GM18858 (cell line): ENCODE data around the gene CCNE1.
A peak's percentile ranks its signal among the peaks of the same experiment; 100 is the strongest.
"Not testable (repeated sequence)": the region's sequence is repeated elsewhere in the genome, so short reads cannot be mapped to it uniquely, and the experiment has no call there.

Experiments
- ATAC-seq: cut with Tn5 transposase; IDR thresholded peaks from one replicate; pipeline ENCODE4 v1.9.1; 2021; ENCODE audit not compliant: unreplicated experiment

Gene CCNE1

GRCh38 chr19:29785955-29786589 is 25.7 kb upstream of the CCNE1 start:
- ATAC-seq: no peak

DNA sequence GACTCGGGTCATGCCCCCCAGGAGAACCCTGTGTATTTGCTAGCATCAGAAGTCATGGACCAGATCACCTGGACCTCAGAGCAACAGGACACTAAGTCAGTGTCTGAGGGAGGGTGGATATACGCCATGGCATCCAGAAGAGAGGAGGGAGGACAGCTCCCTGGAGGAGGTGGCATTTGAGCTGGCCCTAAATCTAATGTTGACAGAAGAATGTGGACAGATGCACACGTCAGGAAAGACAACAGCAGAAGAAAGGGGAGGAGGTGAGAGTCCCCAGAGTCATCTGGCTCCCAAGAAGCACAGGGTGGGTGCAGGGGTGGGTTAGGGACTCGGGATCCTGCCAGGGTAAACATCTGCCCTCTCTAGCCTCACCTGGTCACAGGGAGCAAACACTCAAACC is 24.5 kb upstream of the CCNE1 start:
- ATAC-seq: no peak

DNA sequence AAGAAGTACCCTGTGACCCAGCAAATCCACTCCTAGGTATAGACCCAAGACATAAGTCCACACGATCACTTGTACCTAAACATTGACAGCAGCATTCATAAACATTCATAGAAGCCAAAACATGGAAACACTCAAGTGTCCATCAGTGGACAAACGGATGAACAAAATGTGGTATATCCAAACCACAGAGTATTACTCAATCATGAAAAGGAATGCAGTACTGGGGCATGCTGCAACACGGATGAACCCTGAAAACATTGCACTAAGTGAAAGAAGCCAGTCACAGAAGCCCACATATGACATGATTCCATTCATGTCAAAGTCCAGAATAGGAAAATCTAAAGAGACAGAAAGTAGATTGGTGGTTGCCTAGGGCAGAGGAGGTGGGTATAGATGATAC is 22.8 kb upstream of the CCNE1 start:
- no peak for ATAC-seq

GRCh38 chr19:29793116-29793727 is 18.6 kb upstream of the CCNE1 start:
- no peak for ATAC-seq

DNA sequence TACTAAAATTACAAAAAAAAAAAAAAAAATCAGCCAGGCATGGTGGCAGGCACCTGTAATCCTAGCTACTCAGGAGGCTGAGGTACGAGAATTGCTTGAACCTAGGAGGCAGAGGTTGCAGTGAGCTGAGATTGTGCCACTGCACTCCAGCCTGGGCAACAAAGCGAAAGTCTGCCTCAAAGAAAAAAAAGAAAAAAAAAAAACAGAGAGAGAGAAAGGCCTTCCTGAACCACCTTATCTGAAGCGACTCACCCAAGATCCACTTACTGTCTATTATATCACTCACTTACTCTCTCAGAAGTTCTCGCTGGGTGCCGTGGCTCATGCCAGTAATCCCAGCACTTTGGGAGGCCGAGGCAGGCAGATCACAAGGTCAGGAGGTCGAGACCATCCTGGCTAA is 17.3 kb upstream of the CCNE1 start:
- not testable (repeated sequence) for ATAC-seq

DNA sequence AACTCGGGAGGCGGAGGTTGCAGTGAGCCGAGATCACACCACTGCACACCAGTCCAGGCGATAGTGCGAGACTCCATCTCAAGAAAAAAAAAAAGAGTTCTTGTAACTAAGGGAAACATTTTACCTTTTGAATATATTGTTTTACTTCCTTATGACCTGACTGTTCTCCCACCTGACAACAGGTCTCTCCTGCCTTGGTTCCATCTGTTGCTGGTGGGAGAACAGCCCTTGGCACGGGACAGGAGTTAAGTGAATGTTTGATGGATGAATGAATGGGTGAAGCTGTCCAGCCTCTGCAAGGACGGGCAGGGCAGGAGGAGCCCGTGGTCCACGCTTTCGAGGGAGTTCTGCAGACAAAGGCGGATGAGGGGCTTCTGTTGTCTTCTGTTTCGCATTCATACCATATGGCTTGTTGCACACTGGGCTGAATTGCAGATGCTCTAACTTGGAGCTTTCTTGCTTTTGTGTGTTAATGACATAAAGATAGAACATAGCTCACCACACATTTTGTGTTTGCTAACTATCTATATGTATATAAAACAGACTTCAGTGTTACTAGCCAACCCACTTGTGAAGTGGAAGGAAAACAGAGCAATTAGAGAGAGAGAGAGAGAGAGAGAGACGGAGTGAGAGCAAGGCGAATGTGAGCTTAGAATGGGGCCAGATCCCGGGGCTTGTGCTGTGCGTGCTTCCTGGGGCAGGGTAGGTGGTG is 16.2 kb upstream of the CCNE1 start:
- no peak for ATAC-seq

DNA sequence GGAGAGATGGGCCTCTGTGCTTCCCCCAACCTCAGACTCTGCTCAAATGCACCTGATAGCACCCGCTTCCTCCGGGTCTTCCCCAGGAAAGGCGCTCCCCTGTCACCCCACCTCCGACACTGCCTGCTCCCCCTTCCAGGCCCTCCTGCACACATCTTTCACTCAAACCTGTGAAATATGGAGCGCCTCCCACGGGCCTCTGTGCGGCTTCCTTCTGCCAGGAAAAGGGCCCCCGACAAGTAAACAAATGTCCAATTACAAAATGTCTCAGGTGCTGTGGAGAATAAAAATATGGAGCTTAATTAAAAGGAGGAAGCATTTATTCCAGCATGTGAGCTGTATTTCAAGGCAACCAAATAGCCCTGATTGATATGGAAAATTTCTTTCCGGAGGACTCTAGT is 15.6 kb upstream of the CCNE1 start:
- no peak for ATAC-seq

- ATAC-seq: no peak
These were observed 12.9 kb upstream of the CCNE1 start for GRCh38 chr19:29798774-29799497.

GRCh38 chr19:29800100-29800825 is 11.5 kb upstream of the CCNE1 start:
- no peak for ATAC-seq

DNA sequence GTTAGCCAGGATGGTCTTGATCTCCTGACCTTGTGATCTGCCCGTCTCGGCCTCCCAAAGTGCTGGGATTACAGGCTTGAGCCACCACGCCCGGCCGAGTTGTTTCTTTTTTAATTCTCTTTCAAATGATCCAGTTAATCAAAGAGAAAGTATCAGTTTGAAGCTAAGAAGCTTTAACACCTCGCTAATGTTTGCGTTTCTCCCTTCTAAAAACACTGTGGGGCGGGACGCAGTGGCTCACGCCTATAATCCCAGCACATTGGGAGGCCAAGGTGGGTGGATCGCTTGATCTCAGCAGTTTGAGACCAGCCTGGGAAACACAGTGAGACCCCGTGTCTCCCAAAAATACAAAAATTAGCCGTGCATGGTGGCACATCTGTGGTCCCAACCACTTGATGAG is 7.8 kb upstream of the CCNE1 start:
- ATAC-seq: not testable (repeated sequence)

- peak; percentile 87 for ATAC-seq
These were observed 7.3 kb upstream of the CCNE1 start for GRCh38 chr19:29804493-29804892.

DNA sequence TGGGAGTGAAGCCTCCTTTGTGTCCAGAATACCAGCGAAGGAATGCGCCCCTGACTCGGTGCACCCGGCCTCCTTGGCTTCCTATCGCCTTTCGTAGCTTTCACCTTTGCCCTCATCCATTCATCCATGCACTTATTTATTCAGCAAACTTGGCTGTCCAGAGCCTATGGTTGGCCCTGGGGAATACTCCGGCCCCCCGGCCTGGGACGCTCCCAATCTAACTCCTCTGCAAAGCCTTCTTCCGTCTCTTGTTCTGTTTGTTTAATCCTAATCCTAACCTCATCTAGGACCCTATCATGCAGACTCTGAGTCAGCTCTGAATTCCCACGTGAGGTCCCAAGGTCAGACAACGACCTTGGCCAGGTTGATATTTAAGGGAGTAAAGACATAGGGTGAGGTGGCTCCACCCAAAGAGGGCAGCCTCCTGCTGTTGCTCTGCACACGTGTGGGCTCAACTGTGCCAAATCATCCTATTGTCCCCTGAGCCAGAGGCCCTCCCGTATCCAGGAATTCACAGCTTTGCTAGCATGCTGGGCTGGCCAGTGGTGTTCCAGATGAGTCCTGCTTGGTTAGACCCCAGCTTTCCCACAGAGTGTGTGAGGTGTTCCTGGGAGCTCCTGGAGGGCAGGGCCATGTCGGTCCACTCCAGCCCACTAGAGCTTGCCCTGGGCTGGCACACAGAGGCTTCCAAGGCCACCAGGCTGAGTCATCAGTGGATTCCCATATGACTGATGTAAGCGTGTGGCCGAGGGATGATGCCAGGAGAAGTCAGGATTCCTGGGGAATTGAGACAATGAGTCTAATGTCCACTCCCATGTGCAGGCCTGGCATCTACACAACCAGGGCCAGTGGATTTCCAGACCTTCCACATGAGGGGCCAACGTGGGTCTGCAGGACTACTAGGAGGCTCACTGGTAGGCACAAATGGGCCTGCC is 6.5 kb upstream of the CCNE1 start:
- ATAC-seq: no peak

DNA sequence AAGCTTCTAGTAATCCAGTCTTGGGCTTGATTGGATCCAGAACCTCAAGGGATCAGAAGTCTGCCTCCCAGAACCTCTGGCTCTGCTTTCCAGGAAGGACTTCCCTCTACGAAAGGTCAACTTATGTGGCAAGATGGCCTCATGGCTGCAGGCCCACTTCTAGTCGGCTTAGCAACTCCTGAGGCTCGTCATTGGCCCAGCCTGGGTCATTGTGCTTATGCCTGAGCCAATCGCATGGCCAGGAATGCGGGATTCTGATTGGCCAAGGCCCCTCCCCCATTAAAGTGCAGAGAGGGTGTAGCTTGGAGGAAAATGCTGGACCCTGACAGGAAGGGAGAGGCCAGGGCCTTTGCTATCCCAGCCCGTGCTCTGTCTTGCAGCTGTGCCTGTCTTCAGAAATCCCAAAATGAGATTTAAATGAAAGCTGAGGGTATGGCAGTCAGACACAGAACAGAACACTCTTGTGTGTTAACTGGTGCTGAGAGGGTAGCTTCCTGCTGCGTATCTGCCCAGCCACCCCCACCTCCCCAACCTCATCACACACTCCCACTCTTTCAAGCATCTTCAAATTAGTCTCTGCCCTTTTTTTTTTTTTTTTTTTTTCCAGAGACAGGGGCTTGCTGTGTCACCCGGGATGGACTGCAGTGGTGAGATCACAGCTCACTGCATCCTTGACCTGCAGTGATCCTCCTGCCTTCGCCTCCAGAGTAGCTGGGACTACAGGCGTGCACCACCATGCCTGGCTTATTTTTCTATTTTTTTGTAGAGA is 5.5 kb upstream of the CCNE1 start:
- ATAC-seq: no peak

GRCh38 chr19:29807178-29807577 is 4.6 kb upstream of the CCNE1 start:
- no peak for ATAC-seq

GRCh38 chr19:29807870-29808405 is 3.9 kb upstream of the CCNE1 start:
- ATAC-seq: no peak

DNA sequence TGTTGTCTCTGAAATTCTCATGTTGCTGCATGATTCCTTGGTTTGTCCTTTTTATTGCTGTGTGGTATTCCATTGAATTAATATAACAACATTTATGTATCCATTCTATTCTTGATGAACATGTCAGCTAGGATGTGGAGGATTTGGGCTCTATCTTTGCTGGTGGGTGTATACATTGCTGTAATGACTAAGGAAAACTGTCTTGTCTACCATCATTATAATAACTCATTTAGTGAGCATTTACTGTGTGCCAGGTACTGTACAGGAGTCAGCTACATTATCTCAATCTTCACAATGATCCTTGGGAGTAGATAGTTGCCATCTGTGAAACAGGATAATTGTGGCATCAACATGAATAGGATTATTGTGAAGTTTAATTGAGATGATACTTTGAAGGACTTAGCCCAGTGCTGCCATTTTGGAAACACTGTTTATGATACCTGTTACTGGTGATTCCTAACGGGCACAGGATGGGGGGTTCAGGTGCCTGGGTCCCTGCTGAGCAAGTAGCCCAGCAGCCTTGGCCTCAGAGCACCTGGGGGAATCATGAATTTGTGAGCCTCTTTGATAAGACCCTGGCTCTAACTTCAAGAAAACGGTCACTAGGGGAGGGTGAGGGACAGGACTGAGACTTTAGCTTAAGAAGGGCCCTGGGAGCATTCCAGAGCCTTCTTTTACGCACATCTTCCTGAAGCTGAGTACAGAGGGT is 1.8 kb upstream of the CCNE1 start:
- no peak for ATAC-seq

- no peak for ATAC-seq
These were observed 1.3 kb upstream of the CCNE1 start for GRCh38 chr19:29810504-29810871.

DNA sequence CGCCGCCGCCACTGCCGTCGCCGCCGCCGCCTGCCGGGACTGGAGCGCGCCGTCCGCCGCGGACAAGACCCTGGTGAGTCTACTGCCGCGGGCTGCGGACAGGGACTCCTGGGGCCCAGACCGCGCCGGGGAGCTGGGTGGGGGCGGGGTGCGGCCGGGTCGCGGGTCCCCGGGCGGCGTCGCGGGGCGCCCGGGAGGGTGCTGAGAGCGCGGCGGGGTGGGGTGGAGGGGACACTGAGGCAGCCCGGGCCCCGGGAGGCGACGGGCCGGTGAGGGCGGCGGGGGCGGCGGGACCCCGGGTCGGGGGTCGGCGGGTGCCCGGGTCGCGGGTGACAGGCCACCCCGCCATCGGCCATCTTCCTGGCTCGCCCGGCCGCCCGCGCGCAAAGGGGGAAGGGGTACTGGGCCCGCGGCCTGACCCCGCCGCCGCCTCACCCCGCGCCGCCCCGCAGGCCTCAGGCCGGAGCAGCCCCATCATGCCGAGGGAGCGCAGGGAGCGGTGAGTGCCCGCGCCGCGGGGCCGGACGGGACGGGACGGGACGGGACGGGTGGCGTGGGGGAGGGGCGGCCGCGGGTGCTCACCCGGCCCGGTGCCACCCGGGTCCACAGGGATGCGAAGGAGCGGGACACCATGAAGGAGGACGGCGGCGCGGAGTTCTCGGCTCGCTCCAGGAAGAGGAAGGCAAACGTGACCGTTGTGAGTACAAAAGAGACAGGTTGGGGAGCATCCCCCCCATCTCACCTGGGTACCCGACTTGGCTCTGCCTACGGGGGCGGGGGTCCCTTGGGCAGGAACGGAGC is 489 bp downstream of the CCNE1 start:
- ATAC-seq: peak; percentile 21
